Measurements from ENCODE around the gene SPATA3. TPM values are rescaled to one million over a fixed set of nuclear protein-coding genes. Genes with fewer than 3 reads are reported as not detected.

The SPATA3 gene
- total RNA-seq, 1 donor, result not detected

DNA sequence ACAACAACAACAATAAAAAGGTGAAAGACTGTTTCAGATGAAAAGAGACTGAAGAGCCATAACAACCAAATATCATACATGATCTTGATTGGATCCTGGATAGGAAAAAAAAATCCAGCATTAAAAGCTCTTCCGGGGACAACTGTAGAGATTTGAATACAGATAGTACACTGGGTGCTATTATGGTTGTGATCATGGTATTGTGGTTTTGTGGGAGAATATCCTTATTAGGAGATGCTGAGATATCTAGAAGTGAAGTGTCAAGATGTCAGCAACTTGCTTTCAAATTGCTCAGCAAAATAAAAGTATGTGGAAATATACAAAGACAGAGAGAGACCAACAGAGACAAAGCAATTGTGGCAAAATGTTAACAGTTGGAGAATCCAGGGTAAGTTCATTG, 15.5 kb upstream of the SPATA3 start:
- no peak overlapping the region for H3K4me3 ChIP-seq (ENCODE audit: low read depth, low read length)
- TF ChIP-seq, protein P1, sequence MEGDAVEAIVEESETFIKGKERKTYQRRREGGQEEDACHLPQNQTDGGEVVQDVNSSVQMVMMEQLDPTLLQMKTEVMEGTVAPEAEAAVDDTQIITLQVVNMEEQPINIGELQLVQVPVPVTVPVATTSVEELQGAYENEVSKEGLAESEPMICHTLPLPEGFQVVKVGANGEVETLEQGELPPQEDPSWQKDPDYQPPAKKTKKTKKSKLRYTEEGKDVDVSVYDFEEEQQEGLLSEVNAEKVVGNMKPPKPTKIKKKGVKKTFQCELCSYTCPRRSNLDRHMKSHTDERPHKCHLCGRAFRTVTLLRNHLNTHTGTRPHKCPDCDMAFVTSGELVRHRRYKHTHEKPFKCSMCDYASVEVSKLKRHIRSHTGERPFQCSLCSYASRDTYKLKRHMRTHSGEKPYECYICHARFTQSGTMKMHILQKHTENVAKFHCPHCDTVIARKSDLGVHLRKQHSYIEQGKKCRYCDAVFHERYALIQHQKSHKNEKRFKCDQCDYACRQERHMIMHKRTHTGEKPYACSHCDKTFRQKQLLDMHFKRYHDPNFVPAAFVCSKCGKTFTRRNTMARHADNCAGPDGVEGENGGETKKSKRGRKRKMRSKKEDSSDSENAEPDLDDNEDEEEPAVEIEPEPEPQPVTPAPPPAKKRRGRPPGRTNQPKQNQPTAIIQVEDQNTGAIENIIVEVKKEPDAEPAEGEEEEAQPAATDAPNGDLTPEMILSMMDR (IDR thresholded peaks at IDR 0.05; ENCODE audit: insufficient read depth, low read depth, low read length), result no peak
- no peak for DNase-seq (ENCODE audit: low read depth)

DNA sequence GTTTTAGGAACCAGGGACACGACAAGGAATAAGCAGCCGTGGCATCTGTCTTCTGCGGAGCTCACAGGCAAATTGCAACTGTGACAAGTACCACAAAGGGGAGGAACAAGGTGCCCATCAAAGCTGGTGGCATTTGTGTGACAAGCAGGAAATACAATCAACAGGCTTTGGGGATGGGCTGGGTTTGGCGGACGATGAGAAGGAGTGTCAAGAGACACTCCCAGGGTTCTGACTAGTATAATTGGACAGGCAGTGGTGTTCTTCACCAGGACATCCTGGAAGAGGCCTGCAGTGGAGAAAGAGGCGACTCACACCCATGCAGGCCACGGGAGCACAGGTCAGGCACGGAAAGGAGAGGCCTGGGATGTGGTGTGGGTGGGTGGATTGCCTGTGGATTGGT, 14.2 kb upstream of the SPATA3 start:
- TF ChIP-seq, protein P1 (IDR thresholded peaks at IDR 0.05; ENCODE audit: insufficient read depth, low read depth, low read length), result no peak

DNA sequence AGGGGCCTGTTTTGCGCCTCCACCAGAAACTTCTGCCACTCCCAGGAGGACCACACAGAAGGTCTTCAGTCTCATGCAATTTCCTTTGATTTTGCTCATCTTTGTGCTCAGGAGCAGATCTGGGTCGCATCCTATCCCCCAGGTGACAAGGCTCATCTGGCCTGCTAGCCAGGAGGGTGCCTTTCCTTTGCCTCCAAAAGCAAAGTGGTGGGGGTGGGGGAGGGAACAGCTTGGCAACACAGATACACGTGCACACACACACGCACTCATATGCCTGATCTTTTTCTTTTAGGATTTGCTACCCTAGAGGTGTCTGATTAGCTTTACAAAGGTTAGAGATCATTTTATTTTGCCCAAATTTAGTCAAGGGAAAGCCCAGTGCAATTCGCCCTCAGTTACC, 13.8 kb upstream of the SPATA3 start:
- no peak overlapping the region for H3K4me3 ChIP-seq (ENCODE audit: low read depth, low read length)
- no peak for DNase-seq (ENCODE audit: low read depth)
- TF ChIP-seq, protein P1 (IDR thresholded peaks at IDR 0.05; ENCODE audit: insufficient read depth, low read depth, low read length), result no peak

More for the DNA sequence above, 14.2 kb upstream of the SPATA3 start:
- no peak overlapping the region for H3K4me3 ChIP-seq (ENCODE audit: low read depth, low read length)
- no peak for DNase-seq (ENCODE audit: low read depth)

DNA sequence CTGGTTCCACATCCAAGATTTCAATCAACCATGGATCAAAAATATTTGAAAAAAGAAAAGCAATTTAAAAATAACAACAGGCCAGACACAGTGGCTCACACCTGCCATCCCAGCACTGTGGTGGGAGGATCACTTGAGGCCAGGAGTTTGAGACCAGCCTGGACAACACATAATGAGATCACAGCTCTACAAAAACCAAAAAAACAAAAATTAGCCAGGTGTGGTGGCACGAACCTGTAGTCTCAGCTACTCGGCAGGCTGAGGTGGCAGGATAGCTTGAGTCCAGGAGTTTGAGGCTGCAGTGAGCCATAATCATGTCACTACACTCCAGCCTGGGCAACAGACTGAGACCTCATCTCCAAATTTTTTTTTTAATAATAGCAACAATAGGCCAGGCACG, 13.4 kb upstream of the SPATA3 start:
- no peak overlapping the region for H3K4me3 ChIP-seq (ENCODE audit: low read depth, low read length)
- DNase-seq (ENCODE audit: low read depth), result no peak
- TF ChIP-seq, protein P1 (IDR thresholded peaks at IDR 0.05; ENCODE audit: insufficient read depth, low read depth, low read length), result no peak

DNA sequence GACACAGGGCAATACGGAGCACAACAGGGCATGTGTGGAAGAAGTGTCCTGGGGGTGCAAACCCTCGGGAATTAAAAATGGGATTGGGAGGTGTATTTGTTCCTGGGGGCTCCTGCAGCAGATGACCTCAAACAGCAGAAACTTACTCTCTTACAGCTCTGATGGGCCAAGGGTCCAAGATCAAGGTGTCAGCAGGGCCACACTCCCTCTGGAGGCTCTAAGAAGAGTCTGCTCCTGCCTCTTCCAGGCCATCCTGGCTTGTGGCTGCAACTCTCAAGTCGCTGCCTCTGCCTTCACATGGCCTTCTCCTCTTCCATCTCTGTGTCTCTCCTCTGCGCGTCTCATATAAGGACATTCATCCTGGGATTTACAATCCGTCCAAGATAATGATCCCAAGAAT, 12.4 kb upstream of the SPATA3 start:
- DNase-seq (ENCODE audit: low read depth), result no peak
- TF ChIP-seq, protein P1 (IDR thresholded peaks at IDR 0.05; ENCODE audit: insufficient read depth, low read depth, low read length), result no peak
- no peak overlapping the region for H3K4me3 ChIP-seq (ENCODE audit: low read depth, low read length)

DNA sequence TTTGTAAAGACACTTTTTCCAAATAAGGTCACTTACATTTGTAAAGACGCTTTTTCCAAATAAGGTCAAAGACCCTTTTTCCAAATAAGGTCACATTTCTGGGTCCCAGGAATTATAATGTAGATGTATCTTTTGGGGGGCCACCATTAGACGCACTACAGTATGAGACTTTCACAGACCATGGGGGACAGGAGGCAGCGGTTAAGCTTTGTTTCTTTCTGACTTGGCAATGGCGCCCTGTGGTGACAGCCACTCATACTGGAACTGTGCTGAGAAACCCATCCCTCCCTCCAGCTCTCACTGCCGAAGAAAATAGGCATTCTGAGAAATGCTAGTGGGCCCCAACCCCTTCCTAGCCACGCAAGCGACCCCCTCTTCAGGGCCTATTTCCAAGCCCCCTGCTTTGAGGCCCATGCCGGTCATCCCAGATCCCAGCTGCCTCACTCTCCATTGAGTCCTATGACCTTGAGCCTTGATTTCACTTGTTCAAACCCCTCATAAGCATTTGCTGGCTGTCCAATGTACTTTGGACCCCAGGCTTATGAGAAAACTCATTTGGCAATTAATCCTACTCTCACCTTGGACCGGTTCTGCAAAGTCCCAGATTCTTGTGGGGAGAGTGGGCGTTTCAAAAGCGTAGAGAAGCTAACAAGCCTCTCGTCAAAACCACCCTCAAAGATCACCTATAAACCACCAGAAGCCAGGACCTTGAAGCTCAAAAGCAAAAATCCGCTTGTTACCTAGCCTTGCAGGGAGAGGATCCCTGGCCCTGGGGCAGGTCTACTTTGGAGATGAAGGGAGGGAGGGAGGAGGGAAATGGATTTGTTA, 11.3 kb upstream of the SPATA3 start:
- no peak for DNase-seq (ENCODE audit: low read depth)
- TF ChIP-seq, protein P1 (IDR thresholded peaks at IDR 0.05; ENCODE audit: insufficient read depth, low read depth, low read length), result no peak
- H3K4me3 ChIP-seq (ENCODE audit: low read depth, low read length), result no peak overlapping the region
